SK-N-SH treated with all-trans-retinoic acid at 6 μM for 48 hours (cell line): ENCODE measurements around the gene FCHSD2.
"Not testable (repeated sequence)": the region's sequence is repeated elsewhere in the genome, so short reads cannot be mapped to it uniquely, and the experiment has no call there.

Source experiments
- ATAC-seq: fragments of 200-7000 bp; cut with Tn5 transposase; 3 replicates; pipeline ENCODE4 v1.9.1; 2020; ENCODE audit warnings: mild to moderate bottlenecking, moderate library complexity
- ARNTL ChIP-seq: fragments of 450-650 bp; formaldehyde crosslinking; IDR thresholded peaks from 2 replicates; pipeline ENCODE4 v1.5.0; 2020; ENCODE audit warnings: low read depth, mild to moderate bottlenecking, moderate library complexity, borderline replicate concordance
- BACH2 ChIP-seq: fragments of 250-450 bp; sonication (Bioruptor Pico); IDR thresholded peaks from 2 replicates; pipeline ENCODE4 v1.9.0; 2021; ENCODE audit warnings: mild to moderate bottlenecking, borderline replicate concordance
- CREB5 ChIP-seq: fragments of 250-450 bp; sonication (Bioruptor Pico); IDR thresholded peaks from 2 replicates; pipeline ENCODE4 v1.5.1; 2020; ENCODE audit warnings: low read depth, mild to moderate bottlenecking, moderate library complexity
- CSDC2 ChIP-seq: fragments of 250-450 bp; sonication (Bioruptor Pico); IDR thresholded peaks from 2 replicates; pipeline ENCODE4 v1.5.0; 2020; ENCODE audit warnings: mild to moderate bottlenecking, moderate library complexity
- CSRNP3 ChIP-seq: fragments of 250-450 bp; sonication (Bioruptor Pico); IDR thresholded peaks from 2 replicates; pipeline ENCODE4 v1.5.1; 2021; ENCODE audit warnings: mild to moderate bottlenecking, moderate library complexity
- GLIS3 ChIP-seq: fragments of 250-450 bp; sonication (Bioruptor Pico); IDR thresholded peaks from 2 replicates; pipeline ENCODE4 v1.5.0; 2020; ENCODE audit warnings: mild to moderate bottlenecking, moderate library complexity
- ISL1 ChIP-seq: fragments of 250-450 bp; sonication (Bioruptor Pico); IDR thresholded peaks from 2 replicates; pipeline ENCODE4 v2.1.2; 2022; ENCODE audit warnings: mild to moderate bottlenecking, moderate library complexity
- OSR1 ChIP-seq: fragments of 250-450 bp; sonication (Bioruptor Pico); IDR thresholded peaks from 2 replicates; pipeline ENCODE4 v1.8.0; 2022; ENCODE audit warnings: moderate library complexity, mild to moderate bottlenecking, inconsistent platforms
- PATZ1 ChIP-seq: fragments of 250-450 bp; sonication (Bioruptor Pico); IDR thresholded peaks from 2 replicates; pipeline ENCODE4 v1.8.0; 2020; ENCODE audit warnings: mild to moderate bottlenecking, moderate library complexity, borderline replicate concordance
- PPARA ChIP-seq: fragments of 250-450 bp; sonication (Bioruptor Pico); IDR thresholded peaks from 2 replicates; pipeline ENCODE4 v1.5.0; 2020; ENCODE audit warnings: mild to moderate bottlenecking, borderline replicate concordance
- RARB ChIP-seq: fragments of 250-450 bp; sonication (Bioruptor Pico); IDR thresholded peaks from 2 replicates; pipeline ENCODE4 v1.8.0; 2021; ENCODE audit warnings: mild to moderate bottlenecking, moderate library complexity
- SNAI2 ChIP-seq: fragments of 250-450 bp; sonication (Bioruptor Pico); IDR thresholded peaks from 2 replicates; pipeline ENCODE4 v1.5.0; 2020; ENCODE audit warnings: mild to moderate bottlenecking, moderate library complexity
- TCF4 ChIP-seq: fragments of 250-450 bp; sonication (Bioruptor Pico); IDR thresholded peaks from 2 replicates; pipeline ENCODE4 v1.8.0; 2021; ENCODE audit warnings: mild to moderate bottlenecking, moderate library complexity, borderline replicate concordance
- TOX ChIP-seq: fragments of 250-450 bp; sonication (Bioruptor Pico); IDR thresholded peaks from 2 replicates; pipeline ENCODE4 v1.8.0; 2021; ENCODE audit warnings: mild to moderate bottlenecking, moderate library complexity, borderline replicate concordance
- ZC3H10 ChIP-seq: fragments of 250-450 bp; sonication (Bioruptor Pico); IDR thresholded peaks from 2 replicates; pipeline ENCODE4 v1.5.1; 2021; ENCODE audit warnings: mild to moderate bottlenecking, moderate library complexity
- ZFP3 ChIP-seq: fragments of 250-450 bp; sonication (Bioruptor Pico); IDR thresholded peaks from 2 replicates; pipeline ENCODE4 v1.5.0; 2020; ENCODE audit warnings: mild to moderate bottlenecking, moderate library complexity
- ZFP30 ChIP-seq: fragments of 450-650 bp; formaldehyde crosslinking; IDR thresholded peaks from 2 replicates; pipeline ENCODE4 v1.5.0; 2022; ENCODE audit warnings: mild to moderate bottlenecking, moderate library complexity
- ZNF70 ChIP-seq: fragments of 450-650 bp; formaldehyde crosslinking; IDR thresholded peaks from 2 replicates; pipeline ENCODE4 v1.5.0; 2020; ENCODE audit warnings: mild to moderate bottlenecking, moderate library complexity
- ZNF8 ChIP-seq: fragments of 450-650 bp; formaldehyde crosslinking; IDR thresholded peaks from 2 replicates; pipeline ENCODE4 v1.5.0; 2020; ENCODE audit warnings: mild to moderate bottlenecking, moderate library complexity

The FCHSD2 gene

GRCh38 chr11:72918851-72919250 lies 223.3 kb downstream of the FCHSD2 start:
- TF ChIP-seq TOX (no peak), ISL1 (CRISPR knock-in tag) (peak; percentile 53), TCF4 (peak; percentile 25; the same call in 1 of the 2 replicates)
- peak; percentile 65 for ATAC-seq

GRCh38 chr11:72912253-72912652 lies 229.9 kb downstream of the FCHSD2 start:
- TF ChIP-seq ISL1 (CRISPR knock-in tag), result no peak
- no peak for TF ChIP-seq ARNTL (CRISPR knock-in tag)
- TF ChIP-seq ZNF8 (CRISPR knock-in tag), result no peak
- TF ChIP-seq GLIS3, result no peak
- no peak for TF ChIP-seq TOX
- no peak for TF ChIP-seq CSDC2 (CRISPR knock-in tag)
- TF ChIP-seq BACH2, result no peak
- no peak for ATAC-seq

- ATAC-seq, result not testable (repeated sequence)
Measured at GRCh38 chr11:72909558-72910388, 232.3 kb downstream of the FCHSD2 start.

- TF ChIP-seq CSDC2 (CRISPR knock-in tag), result no peak
- TF ChIP-seq ZNF8 (CRISPR knock-in tag), result peak; percentile 77
- TF ChIP-seq TCF4, result no peak
- no peak for ATAC-seq
Measured at GRCh38 chr11:72908032-72908676, 234.0 kb downstream of the FCHSD2 start.

GRCh38 chr11:72904016-72904415 lies 238.1 kb downstream of the FCHSD2 start:
- TF ChIP-seq ZNF70 (CRISPR knock-in tag), result no peak
- TF ChIP-seq CSRNP3, result no peak
- no peak for TF ChIP-seq GLIS3
- no peak for TF ChIP-seq PATZ1 (CRISPR knock-in tag)
- TF ChIP-seq ISL1 (CRISPR knock-in tag), result no peak
- TF ChIP-seq PPARA (CRISPR knock-in tag), result no peak
- TF ChIP-seq ZFP3 (CRISPR knock-in tag), result no peak
- TF ChIP-seq TOX, result no peak
- TF ChIP-seq OSR1, result no peak
- no peak for TF ChIP-seq CREB5
- TF ChIP-seq ZNF8 (CRISPR knock-in tag), result no peak
- TF ChIP-seq BACH2, result no peak
- no peak for TF ChIP-seq SNAI2 (CRISPR knock-in tag)
- no peak for TF ChIP-seq ARNTL (CRISPR knock-in tag)
- no peak for TF ChIP-seq ZFP30 (CRISPR knock-in tag)
- no peak for TF ChIP-seq ZC3H10 (CRISPR knock-in tag)
- no peak for TF ChIP-seq RARB
- ATAC-seq, result no peak

GRCh38 chr11:72901374-72901773 lies 240.7 kb downstream of the FCHSD2 start:
- TF ChIP-seq CREB5 (no peak), PATZ1 (CRISPR knock-in tag) (no peak), ISL1 (CRISPR knock-in tag) (no peak), OSR1 (no peak)
- TF ChIP-seq, all 23 proteins: peak for 0

More at GRCh38 chr11:72901374-72901773, 240.7 kb downstream of the FCHSD2 start:
- no peak for ATAC-seq
